ENCODE results near the gene ETV3.

DNA sequence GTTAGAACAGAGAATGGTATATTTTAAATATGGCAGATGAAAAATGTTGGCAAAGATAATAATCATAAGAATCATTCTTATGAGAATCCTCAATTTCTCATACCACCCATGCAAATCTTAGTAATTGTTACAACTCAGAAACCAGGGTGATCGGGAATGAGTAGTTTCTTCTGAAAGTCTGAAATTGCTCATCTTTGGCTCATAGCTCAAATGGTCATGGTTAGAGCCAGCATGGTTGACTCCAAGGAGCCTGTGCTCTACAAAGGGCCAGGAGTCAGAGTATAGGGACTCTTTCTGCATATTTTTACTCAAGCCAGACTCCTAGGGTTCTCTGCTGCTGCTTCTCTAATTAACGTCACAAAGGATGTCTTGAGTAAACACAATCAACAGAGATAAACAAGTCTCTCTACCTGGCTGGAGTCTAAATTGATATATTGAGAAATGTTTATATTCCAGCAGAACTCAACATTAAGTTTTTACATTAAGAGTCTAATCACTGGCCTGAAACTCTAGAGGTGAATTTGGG is 1.9 kb upstream of the ETV3 start:
- TF ChIP-seq, protein P1, sequence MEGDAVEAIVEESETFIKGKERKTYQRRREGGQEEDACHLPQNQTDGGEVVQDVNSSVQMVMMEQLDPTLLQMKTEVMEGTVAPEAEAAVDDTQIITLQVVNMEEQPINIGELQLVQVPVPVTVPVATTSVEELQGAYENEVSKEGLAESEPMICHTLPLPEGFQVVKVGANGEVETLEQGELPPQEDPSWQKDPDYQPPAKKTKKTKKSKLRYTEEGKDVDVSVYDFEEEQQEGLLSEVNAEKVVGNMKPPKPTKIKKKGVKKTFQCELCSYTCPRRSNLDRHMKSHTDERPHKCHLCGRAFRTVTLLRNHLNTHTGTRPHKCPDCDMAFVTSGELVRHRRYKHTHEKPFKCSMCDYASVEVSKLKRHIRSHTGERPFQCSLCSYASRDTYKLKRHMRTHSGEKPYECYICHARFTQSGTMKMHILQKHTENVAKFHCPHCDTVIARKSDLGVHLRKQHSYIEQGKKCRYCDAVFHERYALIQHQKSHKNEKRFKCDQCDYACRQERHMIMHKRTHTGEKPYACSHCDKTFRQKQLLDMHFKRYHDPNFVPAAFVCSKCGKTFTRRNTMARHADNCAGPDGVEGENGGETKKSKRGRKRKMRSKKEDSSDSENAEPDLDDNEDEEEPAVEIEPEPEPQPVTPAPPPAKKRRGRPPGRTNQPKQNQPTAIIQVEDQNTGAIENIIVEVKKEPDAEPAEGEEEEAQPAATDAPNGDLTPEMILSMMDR (IDR thresholded peaks at IDR 0.05) = no peak
- TF ChIP-seq REST (IDR thresholded peaks at IDR 0.05; ENCODE audit: insufficient read depth in 1 of 2, low read depth in 2 of 2, low read length in 1 of 2) = no peak

Measured in Panc1 (cell line).